ENCODE results near the gene UNC93A.
"Not testable (repeated sequence)": the region's sequence is repeated elsewhere in the genome, so short reads cannot be mapped to it uniquely, and the experiment has no call there.

UNC93A gene

DNA sequence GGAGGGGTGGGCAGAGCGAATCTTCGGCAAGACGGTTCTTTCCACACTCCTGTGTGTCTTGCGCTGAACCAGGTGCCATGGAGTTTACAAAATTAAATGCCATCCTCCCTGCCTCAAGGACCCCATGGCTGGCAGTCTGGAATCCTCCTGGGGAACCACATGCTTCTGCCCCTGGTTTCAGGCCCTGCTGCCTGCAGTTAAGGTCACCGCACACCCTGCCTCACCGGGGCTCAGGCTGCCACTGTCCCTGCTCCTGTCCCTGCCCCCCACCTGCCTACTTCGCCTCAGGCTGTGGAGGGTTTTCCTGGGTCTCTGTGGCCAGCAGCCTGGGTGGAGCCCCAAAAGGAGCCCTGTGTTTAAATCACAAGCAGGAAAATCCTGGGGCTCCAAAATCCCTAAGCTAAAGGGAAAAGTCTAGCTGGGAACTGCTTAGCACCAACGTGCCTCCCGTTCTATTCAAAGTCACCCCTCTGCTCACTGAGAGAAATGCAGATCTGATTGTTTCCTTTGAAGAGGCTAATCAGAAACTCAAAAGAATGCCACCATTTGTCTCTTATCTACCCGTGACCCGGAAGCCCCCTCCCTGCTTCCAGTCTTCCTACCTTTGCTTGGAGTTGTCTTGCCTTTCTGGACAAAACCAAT, 23.2 kb downstream of the UNC93A start:
- no peak overlapping the region for H3K4me3 ChIP-seq (ENCODE audit: low read length)
- TF ChIP-seq, protein P1, sequence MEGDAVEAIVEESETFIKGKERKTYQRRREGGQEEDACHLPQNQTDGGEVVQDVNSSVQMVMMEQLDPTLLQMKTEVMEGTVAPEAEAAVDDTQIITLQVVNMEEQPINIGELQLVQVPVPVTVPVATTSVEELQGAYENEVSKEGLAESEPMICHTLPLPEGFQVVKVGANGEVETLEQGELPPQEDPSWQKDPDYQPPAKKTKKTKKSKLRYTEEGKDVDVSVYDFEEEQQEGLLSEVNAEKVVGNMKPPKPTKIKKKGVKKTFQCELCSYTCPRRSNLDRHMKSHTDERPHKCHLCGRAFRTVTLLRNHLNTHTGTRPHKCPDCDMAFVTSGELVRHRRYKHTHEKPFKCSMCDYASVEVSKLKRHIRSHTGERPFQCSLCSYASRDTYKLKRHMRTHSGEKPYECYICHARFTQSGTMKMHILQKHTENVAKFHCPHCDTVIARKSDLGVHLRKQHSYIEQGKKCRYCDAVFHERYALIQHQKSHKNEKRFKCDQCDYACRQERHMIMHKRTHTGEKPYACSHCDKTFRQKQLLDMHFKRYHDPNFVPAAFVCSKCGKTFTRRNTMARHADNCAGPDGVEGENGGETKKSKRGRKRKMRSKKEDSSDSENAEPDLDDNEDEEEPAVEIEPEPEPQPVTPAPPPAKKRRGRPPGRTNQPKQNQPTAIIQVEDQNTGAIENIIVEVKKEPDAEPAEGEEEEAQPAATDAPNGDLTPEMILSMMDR (conservative IDR thresholded peaks at IDR 0.05; ENCODE audit: low read depth, low read length), result no peak
- DNase-seq (ENCODE audit: low read depth), result no peak

DNA sequence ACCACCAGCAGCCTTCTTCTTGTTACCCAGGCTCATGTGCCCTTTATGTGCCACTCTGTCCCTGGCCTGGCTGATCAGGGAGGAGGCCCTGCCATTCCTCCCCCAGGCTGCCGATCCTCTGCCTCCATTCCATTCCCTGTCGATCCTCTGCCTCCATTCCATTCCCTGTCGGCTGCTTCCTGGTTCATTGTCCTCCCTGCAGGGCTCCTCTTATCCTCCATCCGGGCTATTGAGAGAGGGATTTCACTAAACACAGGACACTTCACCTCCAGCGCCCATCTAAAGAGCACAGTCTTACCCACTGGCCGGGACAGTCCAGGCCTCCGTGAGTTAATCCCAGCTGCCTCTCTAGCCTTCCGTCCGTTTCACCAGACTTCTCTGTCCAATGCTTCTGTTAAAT, 26.1 kb downstream of the UNC93A start:
- TF ChIP-seq, protein P1 (conservative IDR thresholded peaks at IDR 0.05; ENCODE audit: low read depth, low read length), result no peak

DNA sequence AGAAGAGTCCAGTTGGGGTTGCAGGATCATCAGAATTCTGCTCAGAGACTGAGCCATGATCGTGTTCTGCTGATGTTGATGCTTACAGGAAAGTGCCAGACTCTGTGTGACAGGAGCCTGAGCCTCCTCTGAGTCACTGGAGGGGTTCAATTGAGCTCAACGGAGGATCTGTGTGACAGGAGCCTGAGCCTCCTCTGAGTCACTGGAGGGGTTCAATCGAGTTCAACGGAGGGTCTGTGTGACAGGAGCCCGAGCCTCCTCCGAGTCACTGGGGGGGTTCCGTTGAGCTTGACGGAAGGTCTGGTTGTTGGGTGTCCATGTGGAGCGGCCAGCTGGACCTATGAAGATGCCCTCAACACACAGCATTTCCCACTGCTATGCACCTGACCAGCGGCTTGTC, 27.2 kb downstream of the UNC93A start:
- not testable (repeated sequence) for DNase-seq (ENCODE audit: low read depth); H3K4me3 ChIP-seq (ENCODE audit: low read length)

More for the DNA sequence above, 26.1 kb downstream of the UNC93A start:
- H3K4me3 ChIP-seq (ENCODE audit: low read length), result no peak overlapping the region
- no peak for DNase-seq (ENCODE audit: low read depth)

DNA sequence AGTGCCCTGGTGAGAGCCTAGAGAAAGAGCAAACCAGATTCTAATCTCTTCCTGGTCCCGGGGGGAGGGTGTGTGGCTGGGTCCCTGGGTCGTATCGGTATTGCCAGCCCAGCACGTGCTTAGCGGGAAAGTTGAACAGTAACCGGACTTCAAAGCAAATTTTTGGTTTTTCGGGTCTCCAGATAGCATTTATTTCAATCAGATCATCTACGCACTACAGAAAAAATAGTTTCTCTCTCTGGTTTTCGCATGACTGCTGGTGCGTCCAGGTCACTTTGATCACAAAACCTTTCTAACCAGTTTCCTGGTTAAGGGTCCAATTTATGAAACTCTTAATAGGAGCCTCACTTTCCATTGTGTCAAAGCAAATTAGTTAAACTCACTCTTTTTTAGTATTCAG, 27.7 kb downstream of the UNC93A start:
- DNase-seq (ENCODE audit: low read depth); H3K4me3 ChIP-seq (ENCODE audit: low read length): not testable (repeated sequence)

DNA sequence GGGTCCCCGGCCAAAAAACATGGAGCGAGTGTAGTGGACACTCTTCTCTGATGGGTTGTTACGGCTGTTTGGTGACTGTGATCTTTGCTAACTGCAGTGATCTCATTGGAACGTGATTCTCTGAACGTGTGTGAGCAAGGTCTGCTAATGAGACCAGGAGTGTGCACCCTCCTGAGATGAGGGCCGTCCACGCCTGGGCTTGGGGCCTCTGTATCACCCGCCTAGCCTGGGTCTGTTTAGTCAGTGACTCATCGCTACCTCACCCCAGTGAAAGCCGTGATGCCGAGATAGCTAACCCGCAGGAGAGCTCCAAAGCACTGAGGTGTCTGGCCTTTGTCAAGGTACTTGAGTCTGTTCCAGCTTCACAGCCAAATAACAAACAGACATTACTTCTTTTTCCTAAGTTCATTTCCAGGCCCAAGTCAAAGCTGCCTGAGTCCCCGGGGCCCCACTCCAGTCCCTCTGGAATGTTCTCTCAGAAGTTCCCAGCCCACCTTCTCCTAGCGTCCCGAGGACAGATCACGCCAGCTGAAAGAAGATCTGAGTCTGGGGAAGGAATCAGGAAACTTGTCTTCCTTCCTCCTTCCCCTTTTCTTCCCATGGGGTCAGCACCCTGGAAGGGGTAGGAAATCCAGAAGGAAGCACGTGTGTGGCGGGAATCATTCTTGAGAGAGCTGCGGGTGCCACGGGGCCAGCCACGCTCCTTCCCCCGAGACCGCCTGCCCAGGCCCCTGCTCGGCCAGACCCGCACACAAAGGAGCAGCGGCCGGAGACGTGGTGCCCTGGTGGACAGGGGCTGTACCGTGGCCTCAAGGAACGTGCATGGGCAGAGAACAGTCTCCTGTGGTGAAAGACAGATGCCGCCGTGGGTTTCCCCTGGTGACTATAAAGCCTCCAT, 29.0 kb downstream of the UNC93A start:
- DNase-seq (ENCODE audit: low read depth); H3K4me3 ChIP-seq (ENCODE audit: low read length): not testable (repeated sequence)

DNA sequence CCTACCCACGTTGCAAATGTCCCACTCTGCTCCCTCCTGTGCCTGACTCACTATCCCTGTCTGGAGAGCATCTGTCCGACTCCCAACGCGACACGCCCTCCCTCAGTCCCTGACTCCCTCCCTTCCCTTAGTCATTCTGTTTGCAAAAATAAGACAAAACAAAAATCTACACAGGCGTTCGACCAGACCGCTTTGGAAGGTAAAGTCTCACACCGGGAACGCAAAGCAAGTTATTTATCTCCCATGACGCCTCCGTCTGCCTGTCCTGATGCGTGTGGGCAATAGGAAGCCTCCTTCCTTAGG, 29.6 kb downstream of the UNC93A start:
- H3K4me3 ChIP-seq (ENCODE audit: low read length); DNase-seq (ENCODE audit: low read depth): not testable (repeated sequence)

DNA sequence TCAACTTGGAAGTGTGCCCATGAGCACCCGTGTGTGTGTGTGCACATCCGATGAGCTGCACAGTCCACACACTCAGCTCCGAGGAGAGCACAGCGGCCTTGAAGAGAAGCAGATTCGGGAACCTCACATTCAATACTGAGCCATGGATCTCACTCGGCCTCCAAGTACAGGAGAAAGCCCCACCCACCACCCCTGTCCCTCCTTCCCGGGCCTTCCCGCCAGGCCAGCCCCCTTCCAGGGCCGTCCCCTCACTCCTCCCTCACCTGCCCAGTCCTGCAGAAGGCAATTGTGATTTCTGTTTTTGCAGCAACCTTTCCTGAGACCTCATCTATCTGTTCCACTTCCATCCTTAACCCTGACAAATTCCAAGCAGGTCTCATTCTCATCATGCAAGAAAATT, 30.1 kb downstream of the UNC93A start:
- H3K4me3 ChIP-seq (ENCODE audit: low read length); DNase-seq (ENCODE audit: low read depth): not testable (repeated sequence)

DNA sequence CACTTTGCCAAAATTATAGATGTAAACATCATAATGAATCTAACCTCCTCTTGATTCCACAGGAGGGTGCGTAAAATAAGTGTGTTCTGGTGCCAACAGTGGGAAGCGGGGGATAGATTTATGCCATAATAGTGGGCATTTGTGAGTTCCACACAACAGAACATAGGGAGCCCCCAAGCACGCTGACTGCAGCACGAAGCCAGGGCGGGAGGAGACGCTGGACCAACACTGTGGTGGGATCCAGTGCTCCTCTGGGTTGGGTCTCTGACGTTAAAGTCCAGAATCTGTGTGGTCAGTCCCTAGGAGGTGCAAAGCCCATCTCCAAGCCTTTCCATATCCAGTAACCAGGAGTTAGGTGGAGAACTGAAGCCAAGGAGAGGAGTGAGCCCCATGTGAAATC, 32.0 kb downstream of the UNC93A start:
- TF ChIP-seq, protein P1 (conservative IDR thresholded peaks at IDR 0.05; ENCODE audit: low read depth, low read length), result no peak
- DNase-seq (ENCODE audit: low read depth), result no peak
- H3K4me3 ChIP-seq (ENCODE audit: low read length), result no peak overlapping the region

DNA sequence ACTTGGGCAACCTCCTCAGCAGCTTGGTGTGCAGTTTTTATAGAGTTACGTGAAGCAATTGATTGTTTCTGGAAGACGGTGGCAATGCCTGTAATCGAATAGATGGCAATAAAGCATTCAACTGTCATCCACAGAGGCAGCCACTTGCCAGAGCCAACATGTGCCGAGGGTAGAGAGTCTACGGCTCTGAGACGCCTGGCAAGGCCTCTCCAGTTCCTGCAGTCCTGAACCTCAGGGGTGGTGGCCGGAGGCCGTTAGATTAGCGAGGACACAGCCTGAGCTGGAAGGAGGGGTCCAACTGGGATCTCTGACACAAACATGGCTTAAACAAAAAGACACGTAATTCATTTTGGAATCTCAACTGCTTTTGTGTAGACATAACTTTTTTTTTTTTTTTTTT, 33.0 kb downstream of the UNC93A start:
- no peak for DNase-seq (ENCODE audit: low read depth)
- TF ChIP-seq, protein P1 (conservative IDR thresholded peaks at IDR 0.05; ENCODE audit: low read depth, low read length), result no peak
- no peak overlapping the region for H3K4me3 ChIP-seq (ENCODE audit: low read length)

DNA sequence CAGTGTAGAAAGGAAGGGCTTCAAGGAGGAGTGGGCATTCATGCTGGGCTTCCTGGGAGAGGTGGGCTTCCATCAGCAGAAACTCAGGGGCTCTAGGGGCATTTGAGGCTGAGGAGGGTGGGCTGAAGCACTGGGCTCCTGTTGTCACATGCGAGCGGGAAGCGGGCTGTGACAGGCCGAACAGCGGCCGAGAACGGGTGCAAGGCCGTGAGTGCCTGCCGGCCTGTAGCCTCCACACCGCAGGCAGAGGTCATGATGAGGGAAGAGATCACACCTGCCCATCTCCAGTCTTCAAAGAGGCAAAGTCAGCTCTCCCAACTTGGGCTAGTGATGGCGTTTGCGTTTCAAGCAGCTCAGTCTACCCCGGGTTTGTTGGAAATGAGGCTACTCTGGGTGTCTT, 34.7 kb downstream of the UNC93A start:
- no peak overlapping the region for H3K4me3 ChIP-seq (ENCODE audit: low read length)
- DNase-seq (ENCODE audit: low read depth), result no peak
- TF ChIP-seq, protein P1 (conservative IDR thresholded peaks at IDR 0.05; ENCODE audit: low read depth, low read length), result no peak
